Osteocyte (in vitro differentiated cells): ENCODE results near the gene SSTR4. TPM values are rescaled to one million over a fixed set of nuclear protein-coding genes. Genes with fewer than 3 reads are reported as not detected.

Experiments used
- DNase-seq: peaks from one replicate; pipeline ENCODE4 v3.0.0; 2021; ENCODE audit warnings: mixed read lengths; ENCODE audit not compliant: unreplicated experiment; ENCODE audit errors: extremely low spot score
- H3K27ac Mint-ChIP-seq: one replicate; pipeline ENCODE4 v1.8.0; 2021; ENCODE audit warnings: mild to moderate bottlenecking, mixed read lengths; ENCODE audit not compliant: unreplicated experiment
- H3K27me3 Mint-ChIP-seq: one replicate; pipeline ENCODE4 v1.8.0; 2021; ENCODE audit warnings: mixed read lengths; ENCODE audit not compliant: unreplicated experiment
- H3K36me3 Mint-ChIP-seq: one replicate; pipeline ENCODE4 v1.8.0; 2021; ENCODE audit warnings: mixed read lengths; ENCODE audit not compliant: unreplicated experiment
- H3K4me1 Mint-ChIP-seq: one replicate; pipeline ENCODE4 v1.8.0; 2021; ENCODE audit warnings: mixed read lengths; ENCODE audit not compliant: unreplicated experiment
- H3K4me3 Mint-ChIP-seq: one replicate; pipeline ENCODE4 v1.8.0; 2021; ENCODE audit warnings: mild to moderate bottlenecking, moderate library complexity, mixed read lengths; ENCODE audit not compliant: unreplicated experiment
- H3K9me3 Mint-ChIP-seq: one replicate; pipeline ENCODE4 v1.8.0; 2021; ENCODE audit warnings: mixed read lengths; ENCODE audit not compliant: unreplicated experiment
- total RNA-seq: library from RNA; stranded (reverse); gene quantifications from 2 replicates; pipeline ENCODE4 v1.2.1, GENCODE V29; 2021
- TF ChIP-seq, protein P1 (sequence below): fragments of 200-600 bp; sonication (generic); IDR thresholded peaks from 2 replicates; pipeline ENCODE4 v1.5.0; 2021; ENCODE audit warnings: antibody characterized with exemption, mild to moderate bottlenecking, moderate library complexity

Gene SSTR4
- total RNA-seq, 1 donor from 2014 or later, result not detected

GRCh38 chr20:23085436-23086055 is 50.4 kb downstream of the SSTR4 start:
- DNase-seq, result no peak
- H3K4me3 Mint-ChIP-seq, result no peak overlapping the region
- H3K27ac Mint-ChIP-seq, result no peak overlapping the region
- TF ChIP-seq, protein P1, sequence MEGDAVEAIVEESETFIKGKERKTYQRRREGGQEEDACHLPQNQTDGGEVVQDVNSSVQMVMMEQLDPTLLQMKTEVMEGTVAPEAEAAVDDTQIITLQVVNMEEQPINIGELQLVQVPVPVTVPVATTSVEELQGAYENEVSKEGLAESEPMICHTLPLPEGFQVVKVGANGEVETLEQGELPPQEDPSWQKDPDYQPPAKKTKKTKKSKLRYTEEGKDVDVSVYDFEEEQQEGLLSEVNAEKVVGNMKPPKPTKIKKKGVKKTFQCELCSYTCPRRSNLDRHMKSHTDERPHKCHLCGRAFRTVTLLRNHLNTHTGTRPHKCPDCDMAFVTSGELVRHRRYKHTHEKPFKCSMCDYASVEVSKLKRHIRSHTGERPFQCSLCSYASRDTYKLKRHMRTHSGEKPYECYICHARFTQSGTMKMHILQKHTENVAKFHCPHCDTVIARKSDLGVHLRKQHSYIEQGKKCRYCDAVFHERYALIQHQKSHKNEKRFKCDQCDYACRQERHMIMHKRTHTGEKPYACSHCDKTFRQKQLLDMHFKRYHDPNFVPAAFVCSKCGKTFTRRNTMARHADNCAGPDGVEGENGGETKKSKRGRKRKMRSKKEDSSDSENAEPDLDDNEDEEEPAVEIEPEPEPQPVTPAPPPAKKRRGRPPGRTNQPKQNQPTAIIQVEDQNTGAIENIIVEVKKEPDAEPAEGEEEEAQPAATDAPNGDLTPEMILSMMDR, result no peak
- peaks cover 9% of the 10 kb centered on the region for H3K4me1 Mint-ChIP-seq
- no peaks in the 10 kb centered on the region for H3K36me3 Mint-ChIP-seq
- H3K9me3 Mint-ChIP-seq, result no peaks in the 10 kb centered on the region
- H3K27me3 Mint-ChIP-seq, result no peaks in the 10 kb centered on the region

- Mint-ChIP-seq H3K9me3 (no peaks in the 10 kb centered on the region), H3K27me3 (no peaks in the 10 kb centered on the region), H3K36me3 (no peaks in the 10 kb centered on the region), H3K4me1 (peaks cover 9% of the 10 kb centered on the region), H3K27ac (peak within 1 kb of the TSS; percentile 27), H3K4me3 (no peak within 1 kb of the TSS)
- peak; percentile 80 for DNase-seq
- TF ChIP-seq, protein P1, result no peak
These were observed 51.0 kb downstream of the SSTR4 start, which contains the start of gene CD93 for GRCh38 chr20:23086056-23086566. Gene CD93 (minus strand): TSS chr20:23086324. CDS start chr20:23086192, 132 bp downstream.

GRCh38 chr20:23086931-23087411 is 51.9 kb downstream of the SSTR4 start:
- Mint-ChIP-seq H3K9me3 (no peaks in the 10 kb centered on the region), H3K27me3 (no peaks in the 10 kb centered on the region), H3K4me3 (no peak overlapping the region), H3K27ac (no peak overlapping the region), H3K4me1 (peaks cover 9% of the 10 kb centered on the region), H3K36me3 (no peaks in the 10 kb centered on the region)
- TF ChIP-seq, protein P1, result no peak
- DNase-seq, result peak; percentile 80

DNA sequence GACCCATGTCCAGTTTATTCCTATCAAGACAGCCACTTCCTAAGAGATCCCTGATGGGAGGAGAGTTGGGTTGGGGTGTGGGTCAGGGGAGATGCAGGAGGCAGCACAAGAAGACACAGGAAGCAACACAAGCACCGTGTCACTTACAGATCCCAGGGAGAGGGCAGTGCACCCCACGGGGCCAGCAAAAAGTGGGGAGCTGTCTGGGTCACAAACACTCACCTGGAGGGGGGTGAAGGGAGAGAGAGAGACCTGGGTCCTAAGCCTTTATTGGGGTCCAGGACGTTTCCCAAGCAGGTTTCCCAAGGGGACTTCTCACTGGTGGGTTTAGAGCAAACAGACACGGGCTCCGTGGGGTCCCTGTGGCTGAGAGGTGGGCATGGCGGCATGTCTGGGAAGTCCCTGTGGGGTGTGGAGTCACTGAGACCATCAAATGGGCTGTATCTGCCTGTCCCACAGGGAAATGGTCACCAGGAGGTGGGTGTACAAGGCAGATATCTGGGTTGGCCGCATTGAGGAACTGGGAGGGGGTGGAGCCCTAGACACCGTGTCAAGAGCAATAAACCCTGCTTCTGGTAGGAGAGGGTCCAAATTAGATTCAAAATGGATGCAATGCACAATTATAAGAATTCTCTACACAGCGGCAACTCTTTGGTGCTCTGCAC is 52.6 kb downstream of the SSTR4 start:
- TF ChIP-seq, protein P1, result no peak
- Mint-ChIP-seq H3K4me3 (no peak overlapping the region), H3K36me3 (no peaks in the 10 kb centered on the region), H3K9me3 (no peaks in the 10 kb centered on the region), H3K27ac (no peak overlapping the region), H3K27me3 (no peaks in the 10 kb centered on the region), H3K4me1 (peaks cover 14% of the 10 kb centered on the region)
- peak; percentile 65 for DNase-seq

Other genes with a start within 250 kb of the SSTR4 start
- 66.3 and 68.3 TPM in 2 replicates for gene THBD, start 14.4 kb downstream of the SSTR4 start, total RNA-seq
- 0.13 and 0.21 TPM in 2 replicates for gene CD93, start 51.0 kb downstream of the SSTR4 start, total RNA-seq